Neural progenitor cell (in vitro differentiated cells): ENCODE results near the gene MYL3. TPM values are rescaled to one million over a fixed set of nuclear protein-coding genes. Genes with fewer than 3 reads are reported as not detected.

Experiments used
- DNase-seq: peaks from one replicate; pipeline ENCODE4 v3.0.0-alpha.2; 2016; ENCODE audit warnings: low spot score
- H2AFZ ChIP-seq: fragments of 200-600 bp; sonication (generic); replicated peaks from 2 replicates; pipeline ENCODE4 v1.6.1; 2016; ENCODE audit warnings: antibody characterized with exemption
- H3F3A ChIP-seq: fragments of 200-600 bp; sonication (generic); 2 replicates; pipeline ENCODE4 v1.6.1; 2016; ENCODE audit warnings: antibody characterized with exemption, low read depth
- H3K27ac ChIP-seq: fragments of 200-600 bp; sonication (generic); 2 replicates; pipeline ENCODE4 v1.5.1; 2016; ENCODE audit warnings: mild to moderate bottlenecking
- H3K27me3 ChIP-seq: fragments of 200-600 bp; sonication (generic); 2 replicates; pipeline ENCODE4 v1.6.1; 2016; ENCODE audit warnings: mild to moderate bottlenecking, moderate library complexity
- H3K36me3 ChIP-seq: fragments of 200-600 bp; sonication (generic); 2 replicates; pipeline ENCODE4 v1.5.1; 2016
- H3K4me1 ChIP-seq: fragments of 200-600 bp; sonication (generic); 2 replicates; pipeline ENCODE4 v1.6.1; 2016; ENCODE audit warnings: mixed run types
- H3K4me2 ChIP-seq: fragments of 200-600 bp; sonication (generic); 2 replicates; pipeline ENCODE4 v1.6.1; 2016
- H3K4me3 ChIP-seq: fragments of 200-600 bp; sonication (generic); 2 replicates; pipeline ENCODE4 v1.5.1; 2016
- H3K79me2 ChIP-seq: fragments of 200-600 bp; sonication (generic); 2 replicates; pipeline ENCODE4 v1.6.1; 2016; ENCODE audit warnings: low read depth
- H3K9ac ChIP-seq: fragments of 200-600 bp; sonication (generic); 2 replicates; pipeline ENCODE4 v1.6.1; 2016
- H3K9me3 ChIP-seq: fragments of 200-600 bp; sonication (generic); 2 replicates; pipeline ENCODE4 v1.5.1; 2016; ENCODE audit warnings: low read depth
- H4K20me1 ChIP-seq: fragments of 200-600 bp; sonication (generic); 2 replicates; pipeline ENCODE4 v1.6.1; 2016; ENCODE audit warnings: low read depth
- H3K27ac Mint-ChIP-seq: 3 replicates; pipeline ENCODE4 v1.8.0; 2021; ENCODE audit warnings: mixed read lengths
- H3K27me3 Mint-ChIP-seq: 2 replicates; pipeline ENCODE4 v1.8.0; 2022; ENCODE audit warnings: low read depth, mild to moderate bottlenecking, inconsistent platforms, moderate library complexity, mixed read lengths; ENCODE audit not compliant: insufficient read depth
- H3K36me3 Mint-ChIP-seq: 3 replicates; pipeline ENCODE4 v1.8.0; 2021; ENCODE audit warnings: mixed read lengths
- H3K4me1 Mint-ChIP-seq: 3 replicates; pipeline ENCODE4 v1.8.0; 2021; ENCODE audit warnings: mixed read lengths
- H3K4me3 Mint-ChIP-seq: 3 replicates; pipeline ENCODE4 v1.8.0; 2021; ENCODE audit warnings: mild to moderate bottlenecking, moderate library complexity, mixed read lengths
- H3K9me3 Mint-ChIP-seq: 3 replicates; pipeline ENCODE4 v1.8.0; 2020; ENCODE audit warnings: mixed read lengths
- CTCF ChIP-seq: fragments of 200-600 bp; sonication (generic); IDR thresholded peaks from 2 replicates; pipeline ENCODE4 v1.5.1; 2017; ENCODE audit warnings: antibody characterized with exemption, mild to moderate bottlenecking
- EZH2 ChIP-seq: fragments of 200-600 bp; sonication (generic); IDR thresholded peaks from 2 replicates; pipeline ENCODE4 v1.6.1; 2017; ENCODE audit warnings: antibody characterized with exemption, mild to moderate bottlenecking, moderate library complexity
- EZH2phosphoT487 ChIP-seq: fragments of 200-600 bp; sonication (generic); IDR thresholded peaks from 2 replicates; pipeline ENCODE4 v1.6.1; 2017; ENCODE audit warnings: antibody characterized with exemption
- total RNA-seq: library from RNA; depleted of rRNA; stranded (reverse); fragments of >200 nt; gene quantifications from 2 replicates; pipeline ENCODE4 v1.2.3, GENCODE V29; 2015; ENCODE audit warnings: low replicate concordance

MYL3 gene
- total RNA-seq, 1 donor from 2014 or later = not detected

- H3K9ac ChIP-seq = no peak overlapping the region
- Mint-ChIP-seq H3K4me3 (no peak overlapping the region), H3K27ac (no peak overlapping the region), H3K9me3 (no peaks in the 10 kb centered on the region), H3K36me3 (no peaks in the 10 kb centered on the region), H3K27me3 (peaks cover 17% of the 10 kb centered on the region), H3K4me1 (no peaks in the 10 kb centered on the region)
- no peaks in the 10 kb centered on the region for H3K9me3 ChIP-seq
- H3K4me2 ChIP-seq = no peak overlapping the region
- no peak overlapping the region for H3K27ac ChIP-seq
- H3K4me1 ChIP-seq = peaks cover 6% of the 10 kb centered on the region
- no peak overlapping the region for H2AFZ ChIP-seq
- H3K36me3 ChIP-seq = no peaks in the 10 kb centered on the region
- TF ChIP-seq EZH2 = no peak
- TF ChIP-seq EZH2phosphoT487 = no peak
- TF ChIP-seq CTCF = no peak
- peaks cover 37% of the 10 kb centered on the region for H3K27me3 ChIP-seq
- no peaks in the 10 kb centered on the region for H3F3A ChIP-seq
- no peaks in the 10 kb centered on the region for H3K79me2 ChIP-seq
- no peak for DNase-seq
- H3K4me3 ChIP-seq = no peak overlapping the region
- H4K20me1 ChIP-seq = no peaks in the 10 kb centered on the region
These were observed 36.7 kb upstream of the MYL3 start for GRCh38 chr3:46900007-46900292.

- H3K4me3 Mint-ChIP-seq = no peak overlapping the region
- H3K9me3 Mint-ChIP-seq = no peaks in the 10 kb centered on the region
- Histone ChIP-seq H3K79me2 (no peaks in the 10 kb centered on the region), H4K20me1 (no peaks in the 10 kb centered on the region), H3K4me2 (no peak overlapping the region), H3K27ac (no peak overlapping the region), H3K27me3 (peaks cover 37% of the 10 kb centered on the region), H3K9ac (no peak overlapping the region), H2AFZ (peak overlapping the region; percentile 64), H3K4me1 (peaks cover 6% of the 10 kb centered on the region), H3K36me3 (no peaks in the 10 kb centered on the region), H3K4me3 (no peak overlapping the region), H3F3A (no peaks in the 10 kb centered on the region), H3K9me3 (no peaks in the 10 kb centered on the region)
- H3K36me3 Mint-ChIP-seq = no peaks in the 10 kb centered on the region
- H3K27ac Mint-ChIP-seq = peak overlapping the region; percentile 57
- peaks cover 17% of the 10 kb centered on the region for H3K27me3 Mint-ChIP-seq
- DNase-seq = no peak
- no peak for TF ChIP-seq EZH2phosphoT487
- TF ChIP-seq CTCF = no peak
- no peak for TF ChIP-seq EZH2
- no peaks in the 10 kb centered on the region for H3K4me1 Mint-ChIP-seq
These were observed 36.1 kb upstream of the MYL3 start for GRCh38 chr3:46899151-46900006.

GRCh38 chr3:46898321-46899150, 35.3 kb upstream of the MYL3 start:
- peak overlapping the region; percentile 57 for H3K27ac Mint-ChIP-seq
- no peaks in the 10 kb centered on the region for H3K36me3 Mint-ChIP-seq
- peaks cover 5% of the 10 kb centered on the region for H3K4me1 Mint-ChIP-seq
- Histone ChIP-seq H3K36me3 (no peaks in the 10 kb centered on the region), H3K9ac (no peak overlapping the region), H3K79me2 (no peaks in the 10 kb centered on the region), H3K27me3 (peaks cover 46% of the 10 kb centered on the region), H4K20me1 (no peaks in the 10 kb centered on the region), H3K27ac (no peak overlapping the region), H3F3A (no peaks in the 10 kb centered on the region), H2AFZ (peak overlapping the region; percentile 64), H3K4me1 (peaks cover 6% of the 10 kb centered on the region), H3K4me2 (peak overlapping the region; percentile 67), H3K9me3 (no peaks in the 10 kb centered on the region), H3K4me3 (peak overlapping the region; percentile 26)
- no peak overlapping the region for H3K4me3 Mint-ChIP-seq
- H3K9me3 Mint-ChIP-seq = no peaks in the 10 kb centered on the region
- peak; percentile 69 for DNase-seq
- TF ChIP-seq EZH2 = no peak
- no peak for TF ChIP-seq CTCF
- no peak for TF ChIP-seq EZH2phosphoT487
- peaks cover 21% of the 10 kb centered on the region for H3K27me3 Mint-ChIP-seq
